ENCODE measurements around the gene PSMB2. TPM values are rescaled to one million over a fixed set of nuclear protein-coding genes. Genes with fewer than 3 reads are reported as not detected.

PSMB2 gene
- total RNA-seq, 2 experiments from 2014 or later = 82.4 to 86.6 TPM

DNA sequence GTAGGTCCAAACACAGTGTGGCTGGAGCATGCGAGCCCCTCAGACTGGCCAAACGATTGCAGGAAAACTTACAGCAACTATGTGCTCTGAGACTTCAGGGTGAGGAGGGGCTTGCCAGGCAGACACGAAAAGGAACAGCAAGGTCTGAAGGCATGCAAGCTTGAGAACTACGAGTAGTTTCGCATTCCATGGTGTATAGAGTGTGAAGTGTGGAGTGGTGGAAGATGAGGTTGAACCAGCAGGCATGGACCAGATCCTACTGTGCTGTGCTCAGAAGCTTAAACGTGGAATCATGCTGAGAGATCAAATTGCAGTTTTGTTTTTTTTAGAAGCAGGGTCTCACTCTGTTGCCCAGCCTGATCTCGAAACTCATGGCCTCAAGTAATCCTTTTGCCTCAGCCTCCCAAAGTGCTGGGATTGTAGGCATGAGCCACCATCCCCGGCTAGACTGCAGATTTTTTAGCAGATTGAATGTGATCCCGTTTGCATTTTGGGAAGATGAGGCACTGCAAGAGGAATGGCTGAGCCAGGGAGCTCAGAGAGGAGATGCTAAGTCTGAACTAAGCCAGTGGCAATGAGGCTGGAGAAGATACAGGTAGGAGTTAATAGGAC, 73.3 kb downstream of the PSMB2 start:
- Mint-ChIP-seq H3K4me3 (no peak overlapping the region), H3K27me3 (ENCODE audit: low read depth) (peaks cover 21% of the 10 kb centered on the region), H3K9me3 (ENCODE audit: insufficient read depth) (no peaks in the 10 kb centered on the region), H3K4me1 (ENCODE audit: low read depth) (peaks cover 21% of the 10 kb centered on the region), H3K27ac (no peak overlapping the region), H3K36me3 (ENCODE audit: low read depth) (peaks cover 4% of the 10 kb centered on the region)
- ATAC-seq = no peak
- no peak for DNase-seq
- ChIA-PET POLR2A (interaction anchor here (1.1 to 1.6 kb wide), 2 partner anchors 10 to 49 kb away, joined by 3 to 5 read pairs; no protein-coding TSS in a partner anchor), CTCF (interaction anchor here (0.8 to 5.9 kb wide), 25 partner anchors 8 to 215 kb away, joined by 3 to 192 read pairs (median 5); partner anchors contain the start of gene CLSPN)

DNA sequence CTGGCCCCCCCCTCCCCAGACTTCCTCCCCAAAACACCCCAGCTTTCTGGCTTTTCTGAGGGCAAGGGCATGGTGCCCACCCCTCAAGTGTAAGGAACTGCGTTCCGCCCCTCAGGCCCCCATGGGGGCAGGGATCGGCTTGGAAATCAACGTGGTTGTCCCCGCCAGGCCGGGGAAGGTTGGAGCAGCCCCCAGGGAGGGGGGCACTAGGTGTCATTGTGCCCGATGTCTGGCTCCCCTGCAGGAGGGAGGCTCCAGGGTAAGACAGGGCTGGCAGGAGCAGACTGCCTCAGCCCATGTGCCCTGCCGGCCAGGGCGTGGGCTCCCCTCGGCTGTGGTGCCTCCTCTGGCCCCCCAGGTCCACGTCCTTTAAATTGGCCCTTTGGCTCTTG, 75.6 kb downstream of the PSMB2 start:
- Mint-ChIP-seq H3K4me1 (ENCODE audit: low read depth) (peaks cover 27% of the 10 kb centered on the region), H3K27ac (no peak overlapping the region), H3K27me3 (ENCODE audit: low read depth) (peaks cover 3% of the 10 kb centered on the region), H3K4me3 (no peak overlapping the region), H3K9me3 (ENCODE audit: insufficient read depth) (no peaks in the 10 kb centered on the region), H3K36me3 (ENCODE audit: low read depth) (peaks cover 4% of the 10 kb centered on the region)
- ChIA-PET CTCF (interaction anchor here (1.1 to 5.9 kb wide), 10 partner anchors 13 to 166 kb away, joined by 5 to 192 read pairs (median 8); no protein-coding TSS in a partner anchor), POLR2A (interaction anchor here (1.9 kb wide), 1 partner anchor 114 kb away, joined by 7 read pairs; no protein-coding TSS in a partner anchor)
- no peak for DNase-seq
- no peak for ATAC-seq

DNA sequence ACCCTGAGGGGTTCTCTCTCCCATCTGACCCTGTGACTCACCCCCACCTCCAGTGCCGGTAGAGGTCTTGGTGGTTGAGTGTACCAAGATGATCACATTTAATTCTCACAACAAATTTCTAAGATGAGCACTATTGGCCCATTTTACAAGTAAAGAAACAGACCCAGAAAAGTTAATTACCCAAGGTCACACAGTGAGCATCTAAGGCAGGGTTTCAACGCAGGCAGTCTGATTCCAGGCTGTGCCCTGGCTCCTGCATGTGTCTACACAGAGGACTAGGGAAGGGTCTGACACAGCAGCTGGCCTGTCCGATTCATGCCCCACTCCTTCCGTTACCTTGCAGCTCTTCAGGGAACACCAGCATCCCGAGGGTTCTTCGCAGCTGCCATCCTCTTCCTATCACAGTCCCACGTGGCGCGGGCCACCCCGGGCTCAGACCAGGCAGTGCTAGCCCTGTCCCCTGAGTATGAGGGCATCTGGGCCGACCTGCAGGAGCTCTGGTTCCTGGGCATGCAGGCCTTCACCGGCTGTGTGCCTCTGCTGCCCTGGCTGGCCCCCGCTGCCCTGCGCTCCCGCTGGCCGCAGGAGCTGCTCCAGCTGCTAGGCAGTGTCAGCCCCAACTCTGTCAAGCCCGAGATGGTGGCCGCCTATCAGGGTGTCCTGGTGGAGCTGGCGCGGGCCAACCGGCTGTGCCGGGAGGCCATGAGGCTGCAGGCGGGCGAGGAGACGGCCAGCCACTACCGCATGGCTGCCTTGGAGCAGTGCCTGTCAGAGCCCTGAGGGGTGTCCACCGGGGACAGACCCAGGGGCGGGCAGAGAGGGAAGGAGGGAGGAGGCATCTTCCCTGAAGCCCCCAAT, 76.2 kb downstream of the PSMB2 start:
- DNase-seq (no peak), ATAC-seq (no peak)
- peaks cover 27% of the 10 kb centered on the region for H3K4me1 Mint-ChIP-seq (ENCODE audit: low read depth)
- no peak overlapping the region for H3K4me3 Mint-ChIP-seq
- CTCF ChIA-PET = interaction anchor here (0.6 to 5.9 kb wide), 43 partner anchors 8 to 700 kb away, joined by 3 to 192 read pairs (median 4); partner anchors contain the start of genes CLSPN and TFAP2E
- peaks cover 4% of the 10 kb centered on the region for H3K36me3 Mint-ChIP-seq (ENCODE audit: low read depth)
- H3K9me3 Mint-ChIP-seq (ENCODE audit: insufficient read depth) = no peaks in the 10 kb centered on the region
- POLR2A ChIA-PET = interaction anchor here (0.5 to 1.9 kb wide), 3 partner anchors 63 to 114 kb away, joined by 3 to 7 read pairs (median 3); no protein-coding TSS in a partner anchor
- H3K27ac Mint-ChIP-seq = no peak overlapping the region
- H3K27me3 Mint-ChIP-seq (ENCODE audit: low read depth) = no peaks in the 10 kb centered on the region

DNA sequence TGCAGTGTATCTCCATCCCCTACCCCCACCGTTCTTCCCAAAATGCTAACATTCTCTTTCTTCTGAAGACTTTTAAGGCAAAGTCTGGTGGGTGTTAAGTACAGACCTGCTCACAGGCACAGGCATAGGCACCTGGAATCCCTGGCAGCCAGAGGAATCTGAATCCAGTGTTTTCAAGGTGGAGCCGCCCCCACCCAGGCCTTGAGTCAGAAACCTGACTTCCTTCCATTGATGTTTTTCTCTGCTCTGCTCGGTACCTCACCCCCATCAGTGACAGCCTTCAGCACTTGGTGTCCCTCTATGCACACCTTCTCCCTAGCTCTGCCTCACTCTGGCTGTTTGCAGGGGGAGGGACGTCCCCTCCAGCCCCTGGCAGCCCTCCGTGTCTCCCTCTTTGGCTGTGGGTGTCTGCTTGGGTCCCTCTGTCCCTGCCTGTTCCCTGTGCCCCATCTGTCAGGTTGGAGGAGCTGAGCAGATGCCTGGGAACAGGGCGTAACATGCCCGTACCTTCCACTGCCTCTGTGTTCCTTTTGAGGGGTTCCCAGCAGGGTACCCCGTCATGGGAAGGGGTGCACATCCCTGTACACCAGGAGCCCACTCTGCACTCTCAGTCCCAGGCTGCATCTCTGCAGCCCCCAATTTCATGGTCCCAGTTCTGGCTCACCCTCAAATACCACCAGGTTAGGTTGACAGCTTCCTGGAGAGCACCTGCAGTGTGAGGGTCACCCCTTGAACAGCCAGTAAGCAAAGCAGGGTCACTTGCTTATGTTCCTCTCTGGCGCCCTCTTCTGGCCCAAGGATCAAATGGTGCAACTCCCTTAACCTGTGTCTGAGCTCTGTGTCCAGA, 77.1 kb downstream of the PSMB2 start:
- ATAC-seq = peak; percentile 76
- H3K4me1 Mint-ChIP-seq (ENCODE audit: low read depth) = peaks cover 26% of the 10 kb centered on the region
- H3K27ac Mint-ChIP-seq = peak overlapping the region; percentile 30
- peaks cover 4% of the 10 kb centered on the region for H3K36me3 Mint-ChIP-seq (ENCODE audit: low read depth)
- no peaks in the 10 kb centered on the region for H3K27me3 Mint-ChIP-seq (ENCODE audit: low read depth)
- CTCF ChIA-PET = interaction anchor here (0.6 to 5.9 kb wide), 43 partner anchors 8 to 699 kb away, joined by 3 to 192 read pairs (median 4); partner anchors contain the start of genes CLSPN and TFAP2E
- no peak overlapping the region for H3K4me3 Mint-ChIP-seq
- DNase-seq = peak; percentile 90
- POLR2A ChIA-PET = interaction anchor here (0.5 to 1.9 kb wide), 4 partner anchors 62 to 375 kb away, joined by 3 to 7 read pairs (median 3); no protein-coding TSS in a partner anchor
- no peaks in the 10 kb centered on the region for H3K9me3 Mint-ChIP-seq (ENCODE audit: insufficient read depth)

DNA sequence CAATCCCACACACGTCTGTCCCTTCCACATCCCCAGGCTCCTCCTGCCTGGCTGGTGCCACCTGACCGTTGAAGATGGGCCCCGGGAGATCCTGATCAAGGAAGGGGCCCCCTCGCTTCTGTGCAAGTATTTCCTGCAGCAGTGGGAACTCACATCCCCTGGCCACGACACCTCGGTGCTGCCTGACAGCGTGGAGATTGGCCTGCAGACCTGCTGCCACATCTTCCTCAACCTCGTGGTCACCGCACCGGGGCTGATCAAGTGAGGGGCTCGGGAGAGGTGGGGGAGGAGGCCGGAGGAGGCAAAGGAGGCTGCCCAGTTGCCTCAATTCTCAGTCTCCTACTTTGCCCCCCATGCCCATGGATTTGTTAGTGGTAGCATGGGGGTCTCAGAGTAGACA, 78.2 kb downstream of the PSMB2 start:
- peaks cover 32% of the 10 kb centered on the region for H3K4me1 Mint-ChIP-seq (ENCODE audit: low read depth)
- no peaks in the 10 kb centered on the region for H3K27me3 Mint-ChIP-seq (ENCODE audit: low read depth)
- H3K4me3 Mint-ChIP-seq = no peak overlapping the region
- no peaks in the 10 kb centered on the region for H3K9me3 Mint-ChIP-seq (ENCODE audit: insufficient read depth)
- CTCF ChIA-PET = interaction anchor here (5.3 kb wide), 1 partner anchor 112 kb away, joined by 60 read pairs; no protein-coding TSS in a partner anchor
- peaks cover 4% of the 10 kb centered on the region for H3K36me3 Mint-ChIP-seq (ENCODE audit: low read depth)
- POLR2A ChIA-PET = no interaction called here
- peak overlapping the region; percentile 39 for H3K27ac Mint-ChIP-seq
- ATAC-seq = no peak
- DNase-seq = no peak

DNA sequence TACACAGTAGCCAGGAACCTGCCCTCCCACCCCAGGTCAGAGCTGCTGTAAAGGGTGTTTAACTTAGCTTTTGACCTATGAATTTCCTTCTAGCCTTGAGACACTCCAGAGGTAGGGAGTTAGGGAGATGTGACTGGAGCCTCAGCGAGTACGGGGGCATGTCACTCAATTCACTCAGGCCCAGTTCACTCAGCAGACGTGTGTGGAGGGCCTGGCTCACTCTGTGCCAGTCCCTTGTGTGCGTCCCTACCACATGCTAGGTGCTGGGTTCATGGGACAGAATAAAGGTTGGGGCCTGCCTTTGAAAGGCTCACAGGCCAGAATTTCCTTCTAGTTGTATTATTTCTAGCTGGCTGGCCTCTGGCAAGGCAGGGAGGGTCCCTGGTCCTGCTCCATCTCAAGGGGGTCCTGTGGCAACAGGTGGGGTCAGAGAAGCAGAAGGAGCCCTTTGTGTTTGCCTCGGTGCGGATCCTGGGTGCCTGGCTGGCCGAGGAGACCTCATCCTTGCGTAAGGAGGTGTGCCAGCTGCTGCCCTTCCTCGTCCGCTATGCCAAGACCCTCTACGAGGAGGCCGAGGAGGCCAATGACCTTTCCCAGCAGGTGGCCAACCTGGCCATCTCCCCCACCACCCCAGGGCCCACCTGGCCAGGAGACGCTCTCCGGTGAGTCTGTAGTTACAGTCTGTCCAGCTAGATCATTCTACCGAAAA, 79.2 kb downstream of the PSMB2 start:
- ATAC-seq (no peak), DNase-seq (no peak)
- peaks cover 4% of the 10 kb centered on the region for H3K36me3 Mint-ChIP-seq (ENCODE audit: low read depth)
- no peaks in the 10 kb centered on the region for H3K27me3 Mint-ChIP-seq (ENCODE audit: low read depth)
- no peak overlapping the region for H3K27ac Mint-ChIP-seq
- POLR2A ChIA-PET = no interaction called here
- H3K9me3 Mint-ChIP-seq (ENCODE audit: insufficient read depth) = no peaks in the 10 kb centered on the region
- CTCF ChIA-PET = interaction anchor here (0.6 to 5.3 kb wide), 6 partner anchors 111 to 167 kb away, joined by 3 to 60 read pairs (median 4); no protein-coding TSS in a partner anchor
- H3K4me1 Mint-ChIP-seq (ENCODE audit: low read depth) = peaks cover 34% of the 10 kb centered on the region
- H3K4me3 Mint-ChIP-seq = no peak overlapping the region

DNA sequence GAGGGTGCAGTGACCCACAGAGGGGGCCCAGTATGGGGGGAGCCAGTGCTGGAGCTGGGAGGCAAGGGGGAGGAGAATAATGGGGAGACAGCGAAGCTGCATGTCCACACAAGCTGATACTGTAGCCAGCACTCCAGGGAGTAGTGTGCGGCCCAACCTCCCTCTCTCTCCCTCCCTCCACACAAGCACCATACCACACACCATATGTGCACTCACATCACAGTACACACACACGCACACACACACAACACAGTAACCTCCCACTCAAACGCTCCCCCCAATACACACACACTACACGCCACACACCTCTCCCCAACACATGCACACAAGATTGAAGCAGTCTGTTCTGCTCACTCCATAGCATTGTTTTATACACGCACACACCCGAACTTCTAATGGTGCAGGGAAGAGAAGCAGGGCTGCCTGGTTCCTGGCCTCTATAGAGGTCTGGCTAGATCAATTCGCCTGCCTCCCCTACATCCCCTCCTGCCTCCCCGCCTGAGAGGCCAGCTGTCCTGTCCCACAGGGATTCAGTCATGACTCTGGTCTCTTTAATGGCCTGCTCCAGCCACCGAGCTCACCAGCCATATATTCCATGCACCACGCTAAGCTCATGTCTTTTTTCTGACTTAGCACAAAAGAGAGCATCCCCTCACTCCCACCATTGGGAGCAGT, 79.9 kb downstream of the PSMB2 start:
- peaks cover 4% of the 10 kb centered on the region for H3K36me3 Mint-ChIP-seq (ENCODE audit: low read depth)
- POLR2A ChIA-PET = no interaction called here
- CTCF ChIA-PET = interaction anchor here (0.7 to 5.3 kb wide), 5 partner anchors 111 to 168 kb away, joined by 3 to 60 read pairs (median 5); no protein-coding TSS in a partner anchor
- no peaks in the 10 kb centered on the region for H3K27me3 Mint-ChIP-seq (ENCODE audit: low read depth)
- no peak for ATAC-seq
- H3K27ac Mint-ChIP-seq = no peak overlapping the region
- peaks cover 38% of the 10 kb centered on the region for H3K4me1 Mint-ChIP-seq (ENCODE audit: low read depth)
- DNase-seq = no peak
- no peak overlapping the region for H3K4me3 Mint-ChIP-seq
- H3K9me3 Mint-ChIP-seq (ENCODE audit: insufficient read depth) = no peaks in the 10 kb centered on the region

DNA sequence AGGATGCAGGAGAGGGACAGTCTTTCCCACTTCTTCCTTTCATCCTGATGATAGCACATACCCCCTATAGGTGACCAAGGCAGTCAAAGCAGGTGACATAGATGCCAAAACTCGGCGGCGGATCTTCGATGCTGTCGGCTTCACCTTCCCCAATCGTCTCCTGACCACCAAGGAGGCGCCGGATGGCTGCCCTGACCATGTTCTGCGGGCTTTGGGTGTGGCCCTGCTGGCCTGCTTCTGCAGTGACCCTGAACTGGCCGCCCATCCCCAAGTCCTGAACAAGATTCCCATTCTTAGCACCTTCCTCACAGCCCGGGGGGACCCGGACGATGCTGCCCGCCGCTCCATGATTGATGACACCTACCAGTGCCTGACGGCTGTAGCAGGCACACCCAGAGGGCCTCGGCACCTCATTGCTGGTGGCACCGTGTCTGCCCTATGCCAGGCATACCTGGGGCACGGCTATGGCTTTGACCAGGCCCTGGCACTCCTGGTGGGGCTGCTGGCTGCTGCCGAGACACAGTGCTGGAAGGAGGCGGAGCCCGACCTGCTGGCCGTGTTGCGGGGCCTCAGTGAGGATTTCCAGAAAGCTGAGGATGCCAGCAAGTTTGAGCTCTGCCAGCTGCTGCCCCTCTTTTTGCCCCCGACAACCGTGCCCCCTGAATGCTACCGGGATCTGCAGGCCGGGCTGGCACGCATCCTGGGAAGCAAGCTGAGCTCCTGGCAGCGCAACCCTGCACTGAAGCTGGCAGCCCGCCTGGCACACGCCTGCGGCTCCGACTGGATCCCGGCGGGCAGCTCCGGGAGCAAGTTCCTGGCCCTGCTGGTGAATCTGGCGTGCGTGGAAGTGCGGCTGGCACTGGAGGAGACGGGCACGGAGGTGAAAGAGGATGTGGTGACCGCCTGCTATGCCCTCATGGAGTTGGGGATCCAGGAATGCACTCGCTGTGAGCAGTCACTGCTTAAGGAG, 80.8 kb downstream of the PSMB2 start:
- no peak overlapping the region for H3K27ac Mint-ChIP-seq
- H3K4me3 Mint-ChIP-seq = no peak overlapping the region
- H3K4me1 Mint-ChIP-seq (ENCODE audit: low read depth) = peaks cover 47% of the 10 kb centered on the region
- POLR2A ChIA-PET = no interaction called here
- no peaks in the 10 kb centered on the region for H3K9me3 Mint-ChIP-seq (ENCODE audit: insufficient read depth)
- H3K36me3 Mint-ChIP-seq (ENCODE audit: low read depth) = peaks cover 4% of the 10 kb centered on the region
- DNase-seq (no peak), ATAC-seq (no peak)
- H3K27me3 Mint-ChIP-seq (ENCODE audit: low read depth) = no peaks in the 10 kb centered on the region
- CTCF ChIA-PET = interaction anchor here (1.1 to 5.3 kb wide), 6 partner anchors 8 to 166 kb away, joined by 4 to 60 read pairs (median 6); no protein-coding TSS in a partner anchor

DNA sequence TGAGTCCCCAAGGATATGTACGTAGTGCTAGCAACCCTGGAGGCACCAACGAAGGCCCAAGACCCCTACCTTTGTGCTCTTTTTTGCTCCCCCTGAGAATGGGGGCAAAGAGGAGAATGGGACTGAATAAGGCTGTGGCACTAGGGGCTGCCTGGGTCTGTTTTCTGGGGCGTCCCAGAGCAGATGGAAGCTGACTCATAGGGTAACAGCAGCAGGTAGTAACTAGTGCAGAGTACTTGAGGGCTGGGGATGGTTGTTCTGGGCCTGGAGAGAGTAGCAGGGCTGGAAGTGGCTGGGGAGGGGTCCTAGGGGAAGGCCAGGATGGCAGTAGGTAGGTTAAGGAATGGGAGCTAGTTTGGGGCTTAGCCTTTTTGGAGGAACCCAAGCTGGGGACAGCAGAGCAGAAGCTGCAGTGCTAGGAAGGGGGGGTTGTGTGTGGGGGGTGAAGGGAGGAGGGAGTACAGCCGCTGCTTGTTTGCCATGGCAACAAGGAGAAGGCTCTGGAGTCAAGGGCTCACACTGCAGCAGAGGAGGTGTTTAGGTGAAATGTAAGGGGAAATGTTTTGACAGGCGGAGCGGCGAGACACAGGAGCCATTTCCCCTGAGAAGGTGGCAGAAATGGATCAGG, 81.9 kb downstream of the PSMB2 start:
- Mint-ChIP-seq H3K27me3 (ENCODE audit: low read depth) (no peaks in the 10 kb centered on the region), H3K27ac (peak overlapping the region; percentile 41), H3K4me1 (ENCODE audit: low read depth) (peaks cover 52% of the 10 kb centered on the region), H3K4me3 (no peak overlapping the region), H3K36me3 (ENCODE audit: low read depth) (peaks cover 2% of the 10 kb centered on the region), H3K9me3 (ENCODE audit: insufficient read depth) (no peaks in the 10 kb centered on the region)
- DNase-seq = no peak
- CTCF ChIA-PET = interaction anchor here (0.6 to 5.3 kb wide), 5 partner anchors 9 to 116 kb away, joined by 3 to 60 read pairs (median 5); no protein-coding TSS in a partner anchor
- POLR2A ChIA-PET = no interaction called here
- ATAC-seq = no peak
